Parathyroid adenoma (tissue), 2 donors: ENCODE measurements around the gene HOXA4.
A peak's percentile ranks its signal among the peaks of the same experiment; 100 is the strongest.

ENCODE experiments used
- H2AFZ ChIP-seq: fragments of 300-600 bp; sonication (generic); one replicate; pipeline ENCODE4 v1.7.0; 2017; ENCODE audit warnings: antibody characterized with exemption, mild to moderate bottlenecking
- H3K27ac ChIP-seq: fragments of 300-600 bp; sonication (generic); one replicate; pipeline ENCODE4 v1.7.0; 2017
- H3K27me3 ChIP-seq: fragments of 300-600 bp; sonication (generic); one replicate; pipeline ENCODE4 v1.7.0; 2017; ENCODE audit warnings: low read length; ENCODE audit not compliant: control insufficient read depth, insufficient read depth
- H3K36me3 ChIP-seq: fragments of 300-600 bp; sonication (generic); one replicate; pipeline ENCODE4 v1.7.0; 2017; ENCODE audit warnings: low read length; ENCODE audit not compliant: control insufficient read depth, insufficient read depth
- H3K4me1 ChIP-seq: fragments of 300-600 bp; sonication (generic); one replicate; pipeline ENCODE4 v1.7.0; 2017; ENCODE audit warnings: control low read depth
- H3K4me2 ChIP-seq: fragments of 300-600 bp; sonication (generic); one replicate; pipeline ENCODE4 v1.7.0; 2017; ENCODE audit warnings: low read length
- H3K4me3 ChIP-seq: fragments of 300-600 bp; sonication (generic); one replicate; pipeline ENCODE4 v1.7.0; 2017; ENCODE audit warnings: low read depth, low read length
- H3K79me2 ChIP-seq: fragments of 300-600 bp; sonication (generic); one replicate; pipeline ENCODE4 v1.7.0; 2017; ENCODE audit warnings: control low read depth
- H3K9ac ChIP-seq: fragments of 300-600 bp; sonication (generic); one replicate; pipeline ENCODE4 v1.7.0; 2017; ENCODE audit warnings: mild to moderate bottlenecking
- H3K9me3 ChIP-seq: fragments of 300-600 bp; sonication (generic); one replicate; pipeline ENCODE4 v1.7.0; 2017; ENCODE audit warnings: low read length; ENCODE audit not compliant: control insufficient read depth
- TF ChIP-seq, protein P1 (sequence below): fragments of 300-600 bp; sonication (generic); IDR thresholded peaks from one replicate; pipeline ENCODE4 v1.7.0; 2017; ENCODE audit warnings: antibody characterized with exemption, mild to moderate bottlenecking
- donor health status: primary hyperparathyroidism.

HOXA4 gene

GRCh38 chr7:27097686-27098577, 32.6 kb downstream of the HOXA4 start:
- no peaks in the 10 kb centered on the region for H3K79me2 ChIP-seq
- TF ChIP-seq, protein P1, sequence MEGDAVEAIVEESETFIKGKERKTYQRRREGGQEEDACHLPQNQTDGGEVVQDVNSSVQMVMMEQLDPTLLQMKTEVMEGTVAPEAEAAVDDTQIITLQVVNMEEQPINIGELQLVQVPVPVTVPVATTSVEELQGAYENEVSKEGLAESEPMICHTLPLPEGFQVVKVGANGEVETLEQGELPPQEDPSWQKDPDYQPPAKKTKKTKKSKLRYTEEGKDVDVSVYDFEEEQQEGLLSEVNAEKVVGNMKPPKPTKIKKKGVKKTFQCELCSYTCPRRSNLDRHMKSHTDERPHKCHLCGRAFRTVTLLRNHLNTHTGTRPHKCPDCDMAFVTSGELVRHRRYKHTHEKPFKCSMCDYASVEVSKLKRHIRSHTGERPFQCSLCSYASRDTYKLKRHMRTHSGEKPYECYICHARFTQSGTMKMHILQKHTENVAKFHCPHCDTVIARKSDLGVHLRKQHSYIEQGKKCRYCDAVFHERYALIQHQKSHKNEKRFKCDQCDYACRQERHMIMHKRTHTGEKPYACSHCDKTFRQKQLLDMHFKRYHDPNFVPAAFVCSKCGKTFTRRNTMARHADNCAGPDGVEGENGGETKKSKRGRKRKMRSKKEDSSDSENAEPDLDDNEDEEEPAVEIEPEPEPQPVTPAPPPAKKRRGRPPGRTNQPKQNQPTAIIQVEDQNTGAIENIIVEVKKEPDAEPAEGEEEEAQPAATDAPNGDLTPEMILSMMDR: no peak
- no peak overlapping the region for H2AFZ ChIP-seq
- peak overlapping the region; percentile 97 for H3K4me3 ChIP-seq
- no peaks in the 10 kb centered on the region for H3K36me3 ChIP-seq
- H3K4me2 ChIP-seq: peak overlapping the region; percentile 86
- no peaks in the 10 kb centered on the region for H3K9me3 ChIP-seq
- no peak overlapping the region for H3K9ac ChIP-seq
- H3K27me3 ChIP-seq: no peaks in the 10 kb centered on the region
- H3K27ac ChIP-seq: no peak overlapping the region
- H3K4me1 ChIP-seq: no peaks in the 10 kb centered on the region

- Histone ChIP-seq H3K27ac (peak overlapping the region; percentile 52), H3K4me2 (peak overlapping the region; percentile 86), H3K4me3 (peak overlapping the region; percentile 97), H3K36me3 (no peaks in the 10 kb centered on the region), H3K4me1 (no peaks in the 10 kb centered on the region), H3K79me2 (no peaks in the 10 kb centered on the region), H3K27me3 (no peaks in the 10 kb centered on the region), H2AFZ (peak overlapping the region; percentile 94), H3K9me3 (no peaks in the 10 kb centered on the region), H3K9ac (no peak overlapping the region)
- TF ChIP-seq, protein P1: no peak
These were observed 33.6 kb downstream of the HOXA4 start for GRCh38 chr7:27096768-27097514.

GRCh38 chr7:27095897-27096767, 34.4 kb downstream of the HOXA4 start, which contains the start of gene HOXA1:
HOXA1 (minus strand) TSS chr7:27096000; CDS start chr7:27095912, 88 bp downstream.
- no peak within 1 kb of the TSS for H3K9ac ChIP-seq
- H3K4me2 ChIP-seq: peak within 1 kb of the TSS; percentile 86
- H3K36me3 ChIP-seq: no peaks in the 10 kb centered on the region
- H3K9me3 ChIP-seq: no peaks in the 10 kb centered on the region
- peak within 1 kb of the TSS; percentile 97 for H3K4me3 ChIP-seq
- H3K27ac ChIP-seq: peak within 1 kb of the TSS; percentile 52
- TF ChIP-seq, protein P1: no peak
- no peaks in the 10 kb centered on the region for H3K79me2 ChIP-seq
- H3K4me1 ChIP-seq: no peaks in the 10 kb centered on the region
- peak within 1 kb of the TSS; percentile 94 for H2AFZ ChIP-seq
- no peaks in the 10 kb centered on the region for H3K27me3 ChIP-seq

- no peaks in the 10 kb centered on the region for H3K79me2 ChIP-seq
- no peaks in the 10 kb centered on the region for H3K27me3 ChIP-seq
- H3K4me2 ChIP-seq: peak overlapping the region; percentile 86
- no peaks in the 10 kb centered on the region for H3K4me1 ChIP-seq
- H3K9me3 ChIP-seq: no peaks in the 10 kb centered on the region
- TF ChIP-seq, protein P1: no peak
- H3K9ac ChIP-seq: no peak overlapping the region
- H2AFZ ChIP-seq: peak overlapping the region; percentile 77
- no peaks in the 10 kb centered on the region for H3K36me3 ChIP-seq
- H3K4me3 ChIP-seq: peak overlapping the region; percentile 97
- no peak overlapping the region for H3K27ac ChIP-seq
These were observed 35.3 kb downstream of the HOXA4 start for GRCh38 chr7:27095050-27095896.
